BJ (cell line): ENCODE data around the gene SGCA. TPM values are rescaled to one million over a fixed set of nuclear protein-coding genes. Genes with fewer than 3 reads are reported as not detected.

Experiments used
- CTCF ChIA-PET: fragments of 350-600 bp; formaldehyde crosslinking; extraction: SDS; loops from one replicate; lab custom pipeline; 2021; ENCODE audit warnings: antibody characterized with exemption, inconsistent platforms; lab: Yijun Ruan, JAX
- POLR2A ChIA-PET: fragments of 300-600 bp; sonication (Branson Sonifier 250); formaldehyde crosslinking; extraction: SDS; loops from one replicate; lab custom pipeline; 2021; ENCODE audit warnings: antibody characterized with exemption; lab: Charles Lee
- DNase-seq: peaks from one replicate; pipeline ENCODE4 v3.0.0-alpha.2; 2011; ENCODE audit warnings: low read depth
- H3K27me3 ChIP-seq: 2 replicates; pipeline ENCODE4 v1.6.0; 2011; ENCODE audit warnings: low read length; ENCODE audit not compliant: control insufficient read depth, insufficient read depth
- H3K36me3 ChIP-seq: 2 replicates; pipeline ENCODE4 v1.5.1; 2011; ENCODE audit warnings: low read length; ENCODE audit not compliant: control insufficient read depth, insufficient read depth
- H3K4me3 ChIP-seq: 2 replicates; pipeline ENCODE4 v1.5.1; 2011; ENCODE audit warnings: low read depth, mild to moderate bottlenecking, control low read depth, low read length
- polyA plus RNA-seq: library from polyadenylated mRNA; depleted of rRNA; stranded (reverse); fragments of >200 nt; gene quantifications from 2 replicates; pipeline ENCODE4 v1.2.3, GENCODE V29; 2011
- TF ChIP-seq, protein P1 (sequence below): IDR thresholded peaks from 2 replicates; pipeline ENCODE4 v1.5.1; 2011; ENCODE audit warnings: low read depth, mild to moderate bottlenecking, control low read depth, inconsistent platforms, low read length, moderate library complexity; ENCODE audit not compliant: insufficient read depth

Gene SGCA
- polyA plus RNA-seq, 1 experiment, result 0.40 TPM

DNA sequence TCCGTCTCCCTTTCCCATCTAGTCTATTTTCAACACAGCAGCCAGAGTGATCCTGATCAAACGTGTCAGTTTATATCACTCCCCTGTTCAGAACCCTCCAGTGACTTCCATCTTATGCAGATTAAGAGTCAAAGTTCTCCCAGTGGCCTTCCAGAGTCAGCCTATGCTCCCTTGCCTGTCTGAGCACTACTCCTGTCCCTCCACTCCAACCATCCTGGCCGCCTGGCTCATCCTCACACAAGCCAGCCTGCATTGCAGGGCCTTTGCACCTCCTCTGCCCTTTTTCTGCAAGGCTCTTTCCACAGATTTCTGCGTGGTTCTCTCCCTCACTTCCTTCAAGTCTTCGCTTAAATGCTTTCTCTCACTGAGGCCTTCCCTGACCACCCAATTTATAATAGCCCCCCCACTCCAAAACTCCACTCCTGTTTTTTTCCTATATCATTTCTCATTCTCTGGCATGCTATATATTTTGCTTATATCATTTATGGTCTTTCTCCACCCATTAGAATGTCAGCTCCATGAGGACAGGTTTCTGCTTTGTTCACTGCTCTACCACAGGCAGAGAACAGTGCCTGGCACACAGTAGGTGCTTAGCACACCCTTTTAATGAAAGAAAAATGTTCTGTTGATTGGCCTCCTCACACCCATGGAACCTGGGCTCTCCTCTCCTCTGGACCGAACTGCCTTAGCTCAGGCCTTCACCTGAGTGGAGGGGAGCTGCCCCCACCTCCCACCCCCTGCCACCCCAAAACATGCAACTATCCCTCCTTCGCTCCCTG lies 45.1 kb upstream of the SGCA start:
- ChIA-PET POLR2A (interaction anchor here (0.7 kb wide), 1 partner anchor 31 kb away, joined by 4 read pairs; no protein-coding TSS in a partner anchor), CTCF (interaction anchor here (1.3 to 3.9 kb wide), 5 partner anchors 8 to 176 kb away, joined by 3 to 27 read pairs (median 5); partner anchors contain the start of gene PDK2)
- no peak for DNase-seq
- Histone ChIP-seq H3K27me3 (peaks cover 2% of the 10 kb centered on the region), H3K36me3 (no peaks in the 10 kb centered on the region; the same call in 1 of the 2 replicates), H3K4me3 (no peak overlapping the region)
- TF ChIP-seq, protein P1, sequence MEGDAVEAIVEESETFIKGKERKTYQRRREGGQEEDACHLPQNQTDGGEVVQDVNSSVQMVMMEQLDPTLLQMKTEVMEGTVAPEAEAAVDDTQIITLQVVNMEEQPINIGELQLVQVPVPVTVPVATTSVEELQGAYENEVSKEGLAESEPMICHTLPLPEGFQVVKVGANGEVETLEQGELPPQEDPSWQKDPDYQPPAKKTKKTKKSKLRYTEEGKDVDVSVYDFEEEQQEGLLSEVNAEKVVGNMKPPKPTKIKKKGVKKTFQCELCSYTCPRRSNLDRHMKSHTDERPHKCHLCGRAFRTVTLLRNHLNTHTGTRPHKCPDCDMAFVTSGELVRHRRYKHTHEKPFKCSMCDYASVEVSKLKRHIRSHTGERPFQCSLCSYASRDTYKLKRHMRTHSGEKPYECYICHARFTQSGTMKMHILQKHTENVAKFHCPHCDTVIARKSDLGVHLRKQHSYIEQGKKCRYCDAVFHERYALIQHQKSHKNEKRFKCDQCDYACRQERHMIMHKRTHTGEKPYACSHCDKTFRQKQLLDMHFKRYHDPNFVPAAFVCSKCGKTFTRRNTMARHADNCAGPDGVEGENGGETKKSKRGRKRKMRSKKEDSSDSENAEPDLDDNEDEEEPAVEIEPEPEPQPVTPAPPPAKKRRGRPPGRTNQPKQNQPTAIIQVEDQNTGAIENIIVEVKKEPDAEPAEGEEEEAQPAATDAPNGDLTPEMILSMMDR, result no peak

GRCh38 chr17:50122945-50123344 lies 42.9 kb upstream of the SGCA start:
- ChIA-PET POLR2A (no interaction called here), CTCF (interaction anchor here (1.2 to 3.9 kb wide), 6 partner anchors 10 to 38 kb away, joined by 3 to 27 read pairs (median 4); no protein-coding TSS in a partner anchor)
- Histone ChIP-seq H3K36me3 (no peaks in the 10 kb centered on the region; the same call in 1 of the 2 replicates), H3K4me3 (no peak overlapping the region), H3K27me3 (peaks cover 2% of the 10 kb centered on the region)
- TF ChIP-seq, protein P1, result no peak
- DNase-seq, result no peak

GRCh38 chr17:50123649-50124349 lies 42.0 kb upstream of the SGCA start:
- no peaks in the 10 kb centered on the region; the same call in 1 of the 2 replicates for H3K36me3 ChIP-seq
- DNase-seq, result no peak
- peaks cover 2% of the 10 kb centered on the region for H3K27me3 ChIP-seq
- ChIA-PET POLR2A (no interaction called here), CTCF (interaction anchor here (1.2 to 3.9 kb wide), 4 partner anchors 11 to 26 kb away, joined by 4 to 27 read pairs (median 4); no protein-coding TSS in a partner anchor)
- TF ChIP-seq, protein P1, result no peak
- no peak overlapping the region for H3K4me3 ChIP-seq

DNA sequence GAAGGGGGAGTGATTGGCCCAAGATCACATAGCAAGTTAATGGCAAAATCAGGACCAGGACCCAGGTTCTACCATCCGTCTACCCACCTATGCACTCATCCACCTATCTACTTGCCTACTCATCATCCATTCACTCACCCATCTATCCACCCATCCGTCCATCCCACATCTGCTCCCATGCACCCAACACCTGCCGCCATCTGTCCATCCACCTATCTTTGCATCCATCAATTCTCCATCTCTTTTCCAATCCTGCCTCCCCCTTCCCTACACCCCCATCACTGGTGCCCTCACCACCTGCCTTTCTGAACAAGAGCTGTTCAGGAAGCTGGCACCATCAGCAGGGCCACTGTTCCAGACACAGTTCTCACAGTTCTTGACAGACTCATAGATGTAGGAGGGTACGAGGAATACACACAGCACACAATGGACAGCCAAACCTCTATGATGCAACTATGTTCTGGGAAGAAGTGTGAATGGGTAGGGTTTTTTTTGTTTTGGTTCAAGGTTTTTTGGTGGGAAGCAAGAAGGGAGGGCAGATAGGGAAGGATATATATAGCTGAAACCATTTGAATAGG lies 40.3 kb upstream of the SGCA start:
- no peak overlapping the region for H3K4me3 ChIP-seq
- no peak for DNase-seq
- no peaks in the 10 kb centered on the region; the same call in 1 of the 2 replicates for H3K36me3 ChIP-seq
- no peaks in the 10 kb centered on the region for H3K27me3 ChIP-seq
- POLR2A ChIA-PET, result no interaction called here
- CTCF ChIA-PET, result interaction anchor here (0.8 to 1.0 kb wide), 2 partner anchors 10 to 36 kb away, joined by 3 read pairs; no protein-coding TSS in a partner anchor
- TF ChIP-seq, protein P1, result no peak
